GM23338 (cell line): ENCODE results near the gene MTHFD1. TPM values are rescaled to one million over a fixed set of nuclear protein-coding genes. Genes with fewer than 3 reads are reported as not detected.

Experiments used
- ATAC-seq: fragments of 200-7000 bp; cut with Tn5 transposase; 3 replicates; pipeline ENCODE4 v1.9.1; 2020
- DNase-seq: peaks from one replicate; pipeline ENCODE4 v3.0.0-alpha.2; 2015; ENCODE audit warnings: low spot score
- H2AFZ ChIP-seq: fragments of 200-600 bp; sonication (generic); 2 replicates; pipeline ENCODE4 v1.8.0; 2016; ENCODE audit warnings: antibody characterized with exemption, mild to moderate bottlenecking, moderate library complexity
- H3F3A ChIP-seq: fragments of 200-600 bp; sonication (generic); replicated peaks from 2 replicates; pipeline ENCODE4 v1.8.0; 2017; ENCODE audit warnings: antibody characterized with exemption, mixed run types, low read depth
- H3K27ac ChIP-seq: fragments of 200-600 bp; sonication (generic); 2 replicates; pipeline ENCODE4 v1.6.1; 2016; ENCODE audit warnings: low read depth
- H3K27me3 ChIP-seq: fragments of 200-600 bp; sonication (generic); 2 replicates; pipeline ENCODE4 v1.8.0; 2016; ENCODE audit warnings: mild to moderate bottlenecking, mixed run types, moderate library complexity; ENCODE audit not compliant: insufficient read depth
- H3K36me3 ChIP-seq: fragments of 200-600 bp; sonication (generic); 2 replicates; pipeline ENCODE4 v1.8.0; 2016; ENCODE audit warnings: mild to moderate bottlenecking; ENCODE audit not compliant: insufficient read depth
- H3K4me1 ChIP-seq: fragments of 200-600 bp; sonication (generic); 2 replicates; pipeline ENCODE4 v1.8.0; 2016; ENCODE audit warnings: mild to moderate bottlenecking, moderate library complexity; ENCODE audit not compliant: insufficient read depth
- H3K4me2 ChIP-seq: fragments of 200-600 bp; sonication (generic); 2 replicates; pipeline ENCODE4 v1.7.1; 2017; ENCODE audit warnings: mixed run types
- H3K4me3 ChIP-seq: fragments of 200-600 bp; sonication (generic); 2 replicates; pipeline ENCODE4 v1.6.1; 2016; ENCODE audit warnings: mixed run types
- H3K79me2 ChIP-seq: fragments of 200-600 bp; sonication (generic); replicated peaks from 2 replicates; pipeline ENCODE4 v1.8.0; 2017; ENCODE audit warnings: mild to moderate bottlenecking; ENCODE audit not compliant: insufficient read depth
- H3K9me2 ChIP-seq: fragments of 200-600 bp; sonication (generic); 2 replicates; pipeline ENCODE4 v1.8.0; 2017; ENCODE audit not compliant: insufficient read depth
- H4K20me1 ChIP-seq: fragments of 200-600 bp; sonication (generic); replicated peaks from 2 replicates; pipeline ENCODE4 v1.8.0; 2017; ENCODE audit warnings: mild to moderate bottlenecking; ENCODE audit not compliant: insufficient read depth
- H3K27ac Mint-ChIP-seq: 2 replicates; pipeline ENCODE4 v1.8.0; 2020; ENCODE audit warnings: inconsistent platforms, mild to moderate bottlenecking, moderate library complexity, mixed read lengths
- H3K27me3 Mint-ChIP-seq: 3 replicates; pipeline ENCODE4 v1.8.0; 2022; ENCODE audit warnings: low read depth, mild to moderate bottlenecking, moderate library complexity, mixed read lengths, inconsistent platforms; ENCODE audit not compliant: insufficient read depth, poor library complexity
- H3K36me3 Mint-ChIP-seq: 3 replicates; pipeline ENCODE4 v1.8.0; 2021; ENCODE audit warnings: low read depth, mild to moderate bottlenecking, inconsistent platforms, moderate library complexity, mixed read lengths
- H3K4me1 Mint-ChIP-seq: 3 replicates; pipeline ENCODE4 v1.8.0; 2020; ENCODE audit warnings: mild to moderate bottlenecking, inconsistent platforms, mixed read lengths
- H3K4me3 Mint-ChIP-seq: 3 replicates; pipeline ENCODE4 v1.8.0; 2021; ENCODE audit warnings: moderate library complexity, mild to moderate bottlenecking, inconsistent platforms, mixed read lengths
- H3K9me3 Mint-ChIP-seq: 3 replicates; pipeline ENCODE4 v1.8.0; 2020; ENCODE audit warnings: moderate library complexity, mild to moderate bottlenecking, inconsistent platforms, mixed read lengths
- CREB1 ChIP-seq: fragments of 250-450 bp; sonication (Bioruptor Pico); IDR thresholded peaks from 2 replicates; pipeline ENCODE4 v1.5.0; 2020; ENCODE audit warnings: low read depth, mild to moderate bottlenecking, moderate library complexity
- EZH2 ChIP-seq: fragments of 200-600 bp; sonication (generic); IDR thresholded peaks from one replicate; pipeline ENCODE4 v1.8.0; 2017; ENCODE audit warnings: antibody characterized with exemption, mild to moderate bottlenecking, low read depth; ENCODE audit not compliant: unreplicated experiment
- EZH2phosphoT487 ChIP-seq: fragments of 200-600 bp; sonication (generic); IDR thresholded peaks from one replicate; pipeline ENCODE4 v1.8.1; 2018; ENCODE audit warnings: antibody characterized with exemption; ENCODE audit not compliant: unreplicated experiment
- JUNB ChIP-seq: IDR thresholded peaks from one replicate; pipeline ENCODE4 v1.6.1; 2016; ENCODE audit warnings: antibody characterized with exemption; ENCODE audit not compliant: unreplicated experiment
- NANOG ChIP-seq: IDR thresholded peaks from 2 replicates; pipeline ENCODE4 v1.6.1; 2016; ENCODE audit warnings: antibody characterized with exemption, borderline replicate concordance
- POLR2AphosphoS5 ChIP-seq: IDR thresholded peaks from 2 replicates; pipeline ENCODE4 v1.6.1; 2016; ENCODE audit warnings: antibody characterized with exemption, low read depth
- STAT1 ChIP-seq: IDR thresholded peaks from one replicate; pipeline ENCODE4 v1.6.1; 2016; ENCODE audit warnings: antibody characterized with exemption; ENCODE audit not compliant: unreplicated experiment
- ZNF114 ChIP-seq: fragments of 250-450 bp; sonication (Bioruptor Pico); IDR thresholded peaks from 2 replicates; pipeline ENCODE4 v1.5.0; 2020; ENCODE audit warnings: mild to moderate bottlenecking, moderate library complexity
- ZNF331 ChIP-seq: fragments of 250-450 bp; sonication (Bioruptor Pico); IDR thresholded peaks from 2 replicates; pipeline ENCODE4 v1.5.0; 2020; ENCODE audit warnings: low read depth, mild to moderate bottlenecking, moderate library complexity
- polyA plus RNA-seq: library from polyadenylated mRNA; unstranded; fragments of >200 nt; fragmentation: Nextera tagmentation; extraction: Ambion mirVana; gene quantifications from 2 replicates; pipeline ENCODE4 v1.2.1, GENCODE V29; 2016
- total RNA-seq: library from RNA; depleted of rRNA; stranded (reverse); fragments of >200 nt; shearing (Covaris generic); gene quantifications from 2 replicates; pipeline ENCODE4 v1.2.3, GENCODE V29; 2014
- TF ChIP-seq, protein P1 (sequence below): fragments of 250-450 bp; sonication (Bioruptor Pico); IDR thresholded peaks from 2 replicates; pipeline ENCODE4 v1.5.0; 2020; ENCODE audit warnings: mild to moderate bottlenecking, moderate library complexity
- TF ChIP-seq, protein P2 (sequence below): IDR thresholded peaks from 2 replicates; pipeline ENCODE4 v1.6.1; 2016; ENCODE audit warnings: antibody characterized with exemption
- TF ChIP-seq, protein P3 (sequence below): IDR thresholded peaks from one replicate; pipeline ENCODE4 v1.6.1; 2018; ENCODE audit warnings: antibody characterized with exemption; ENCODE audit not compliant: unreplicated experiment
- TF ChIP-seq, protein P4 (sequence below), 2 experiments: fragments of 200-600 bp in 1 of 2; sonication (generic) in 1 of 2; conservative IDR thresholded peaks; 2 replicates each; pipeline versions ENCODE4 v1.5.1 to v1.6.1; 2016 to 2017; ENCODE audit warnings: antibody characterized with exemption in 2 of 2, low read depth in 2 of 2, mild to moderate bottlenecking in 2 of 2, moderate library complexity in 1 of 2

MTHFD1 gene
- total and polyA plus RNA-seq, 2 experiments from 2014 or later, result 219 to 237 TPM

DNA sequence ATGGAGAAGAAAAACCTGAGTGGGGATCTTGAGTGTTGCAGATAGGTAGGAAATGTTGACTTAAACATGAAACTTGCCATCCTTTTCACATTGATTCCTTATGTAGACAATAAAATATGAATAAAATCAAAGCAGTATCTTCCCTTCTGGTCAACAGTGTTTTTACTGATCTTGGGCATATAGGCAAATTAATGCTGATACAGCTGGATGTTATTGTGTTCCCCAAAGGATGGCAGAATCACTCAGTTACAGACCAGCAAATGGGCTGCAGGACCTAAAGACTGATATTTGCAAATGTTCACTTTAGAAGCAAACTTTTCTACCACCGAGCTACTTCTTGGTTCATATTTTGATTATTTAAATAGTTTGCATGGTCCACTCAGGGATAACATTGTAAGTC is 33.9 kb downstream of the MTHFD1 start:
- ATAC-seq (no peak), DNase-seq (no peak)
- Histone ChIP-seq H3K9me2 (no peaks in the 10 kb centered on the region), H3K27me3 (no peaks in the 10 kb centered on the region), H3K27ac (0 out of 2 replicates have a peak overlapping the region, but pooled peaks have one; percentile 11), H4K20me1 (peaks cover 19% of the 10 kb centered on the region), H3K36me3 (peaks cover 77% of the 10 kb centered on the region), H3K4me1 (no peaks in the 10 kb centered on the region), H3K4me3 (no peak overlapping the region), H3K79me2 (peaks cover 8% of the 10 kb centered on the region; the same call in 1 of the 2 replicates), H2AFZ (no peak overlapping the region), H3F3A (peaks cover 15% of the 10 kb centered on the region), H3K4me2 (no peak overlapping the region)
- Mint-ChIP-seq H3K36me3 (peaks cover 98% of the 10 kb centered on the region), H3K27me3 (peaks cover 2% of the 10 kb centered on the region), H3K9me3 (no peaks in the 10 kb centered on the region), H3K27ac (no peak overlapping the region), H3K4me3 (no peak overlapping the region), H3K4me1 (no peaks in the 10 kb centered on the region)
- TF ChIP-seq JUNB (no peak), NANOG (no peak), ZNF114 (CRISPR knock-in tag) (no peak), ZNF331 (CRISPR knock-in tag) (no peak), POLR2AphosphoS5 (no peak), EZH2 (no peak), CREB1 (no peak), STAT1 (no peak), EZH2phosphoT487 (no peak)
- TF ChIP-seq, protein P1, sequence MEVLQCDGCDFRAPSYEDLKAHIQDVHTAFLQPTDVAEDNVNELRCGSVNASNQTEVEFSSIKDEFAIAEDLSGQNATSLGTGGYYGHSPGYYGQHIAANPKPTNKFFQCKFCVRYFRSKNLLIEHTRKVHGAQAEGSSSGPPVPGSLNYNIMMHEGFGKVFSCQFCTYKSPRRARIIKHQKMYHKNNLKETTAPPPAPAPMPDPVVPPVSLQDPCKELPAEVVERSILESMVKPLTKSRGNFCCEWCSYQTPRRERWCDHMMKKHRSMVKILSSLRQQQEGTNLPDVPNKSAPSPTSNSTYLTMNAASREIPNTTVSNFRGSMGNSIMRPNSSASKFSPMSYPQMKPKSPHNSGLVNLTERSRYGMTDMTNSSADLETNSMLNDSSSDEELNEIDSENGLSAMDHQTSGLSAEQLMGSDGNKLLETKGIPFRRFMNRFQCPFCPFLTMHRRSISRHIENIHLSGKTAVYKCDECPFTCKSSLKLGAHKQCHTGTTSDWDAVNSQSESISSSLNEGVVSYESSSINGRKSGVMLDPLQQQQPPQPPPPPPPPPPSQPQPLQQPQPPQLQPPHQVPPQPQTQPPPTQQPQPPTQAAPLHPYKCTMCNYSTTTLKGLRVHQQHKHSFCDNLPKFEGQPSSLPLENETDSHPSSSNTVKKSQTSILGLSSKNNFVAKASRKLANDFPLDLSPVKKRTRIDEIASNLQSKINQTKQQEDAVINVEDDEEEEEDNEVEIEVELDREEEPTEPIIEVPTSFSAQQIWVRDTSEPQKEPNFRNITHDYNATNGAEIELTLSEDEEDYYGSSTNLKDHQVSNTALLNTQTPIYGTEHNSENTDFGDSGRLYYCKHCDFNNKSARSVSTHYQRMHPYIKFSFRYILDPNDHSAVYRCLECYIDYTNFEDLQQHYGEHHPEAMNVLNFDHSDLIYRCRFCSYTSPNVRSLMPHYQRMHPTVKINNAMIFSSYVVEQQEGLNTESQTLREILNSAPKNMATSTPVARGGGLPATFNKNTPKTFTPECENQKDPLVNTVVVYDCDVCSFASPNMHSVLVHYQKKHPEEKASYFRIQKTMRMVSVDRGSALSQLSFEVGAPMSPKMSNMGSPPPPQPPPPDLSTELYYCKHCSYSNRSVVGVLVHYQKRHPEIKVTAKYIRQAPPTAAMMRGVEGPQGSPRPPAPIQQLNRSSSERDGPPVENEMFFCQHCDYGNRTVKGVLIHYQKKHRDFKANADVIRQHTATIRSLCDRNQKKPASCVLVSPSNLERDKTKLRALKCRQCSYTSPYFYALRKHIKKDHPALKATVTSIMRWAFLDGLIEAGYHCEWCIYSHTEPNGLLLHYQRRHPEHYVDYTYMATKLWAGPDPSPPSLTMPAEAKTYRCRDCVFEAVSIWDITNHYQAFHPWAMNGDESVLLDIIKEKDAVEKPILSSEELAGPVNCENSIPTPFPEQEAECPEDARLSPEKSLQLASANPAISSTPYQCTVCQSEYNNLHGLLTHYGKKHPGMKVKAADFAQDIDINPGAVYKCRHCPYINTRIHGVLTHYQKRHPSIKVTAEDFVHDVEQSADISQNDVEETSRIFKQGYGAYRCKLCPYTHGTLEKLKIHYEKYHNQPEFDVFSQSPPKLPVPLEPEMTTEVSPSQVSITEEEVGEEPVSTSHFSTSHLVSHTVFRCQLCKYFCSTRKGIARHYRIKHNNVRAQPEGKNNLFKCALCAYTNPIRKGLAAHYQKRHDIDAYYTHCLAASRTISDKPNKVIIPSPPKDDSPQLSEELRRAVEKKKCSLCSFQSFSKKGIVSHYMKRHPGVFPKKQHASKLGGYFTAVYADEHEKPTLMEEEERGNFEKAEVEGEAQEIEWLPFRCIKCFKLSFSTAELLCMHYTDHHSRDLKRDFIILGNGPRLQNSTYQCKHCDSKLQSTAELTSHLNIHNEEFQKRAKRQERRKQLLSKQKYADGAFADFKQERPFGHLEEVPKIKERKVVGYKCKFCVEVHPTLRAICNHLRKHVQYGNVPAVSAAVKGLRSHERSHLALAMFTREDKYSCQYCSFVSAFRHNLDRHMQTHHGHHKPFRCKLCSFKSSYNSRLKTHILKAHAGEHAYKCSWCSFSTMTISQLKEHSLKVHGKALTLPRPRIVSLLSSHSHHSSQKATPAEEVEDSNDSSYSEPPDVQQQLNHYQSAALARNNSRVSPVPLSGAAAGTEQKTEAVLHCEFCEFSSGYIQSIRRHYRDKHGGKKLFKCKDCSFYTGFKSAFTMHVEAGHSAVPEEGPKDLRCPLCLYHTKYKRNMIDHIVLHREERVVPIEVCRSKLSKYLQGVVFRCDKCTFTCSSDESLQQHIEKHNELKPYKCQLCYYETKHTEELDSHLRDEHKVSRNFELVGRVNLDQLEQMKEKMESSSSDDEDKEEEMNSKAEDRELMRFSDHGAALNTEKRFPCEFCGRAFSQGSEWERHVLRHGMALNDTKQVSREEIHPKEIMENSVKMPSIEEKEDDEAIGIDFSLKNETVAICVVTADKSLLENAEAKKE (CRISPR knock-in tag), result no peak
- TF ChIP-seq, protein P2, sequence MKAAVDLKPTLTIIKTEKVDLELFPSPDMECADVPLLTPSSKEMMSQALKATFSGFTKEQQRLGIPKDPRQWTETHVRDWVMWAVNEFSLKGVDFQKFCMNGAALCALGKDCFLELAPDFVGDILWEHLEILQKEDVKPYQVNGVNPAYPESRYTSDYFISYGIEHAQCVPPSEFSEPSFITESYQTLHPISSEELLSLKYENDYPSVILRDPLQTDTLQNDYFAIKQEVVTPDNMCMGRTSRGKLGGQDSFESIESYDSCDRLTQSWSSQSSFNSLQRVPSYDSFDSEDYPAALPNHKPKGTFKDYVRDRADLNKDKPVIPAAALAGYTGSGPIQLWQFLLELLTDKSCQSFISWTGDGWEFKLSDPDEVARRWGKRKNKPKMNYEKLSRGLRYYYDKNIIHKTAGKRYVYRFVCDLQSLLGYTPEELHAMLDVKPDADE, result no peak
- TF ChIP-seq, protein P3, sequence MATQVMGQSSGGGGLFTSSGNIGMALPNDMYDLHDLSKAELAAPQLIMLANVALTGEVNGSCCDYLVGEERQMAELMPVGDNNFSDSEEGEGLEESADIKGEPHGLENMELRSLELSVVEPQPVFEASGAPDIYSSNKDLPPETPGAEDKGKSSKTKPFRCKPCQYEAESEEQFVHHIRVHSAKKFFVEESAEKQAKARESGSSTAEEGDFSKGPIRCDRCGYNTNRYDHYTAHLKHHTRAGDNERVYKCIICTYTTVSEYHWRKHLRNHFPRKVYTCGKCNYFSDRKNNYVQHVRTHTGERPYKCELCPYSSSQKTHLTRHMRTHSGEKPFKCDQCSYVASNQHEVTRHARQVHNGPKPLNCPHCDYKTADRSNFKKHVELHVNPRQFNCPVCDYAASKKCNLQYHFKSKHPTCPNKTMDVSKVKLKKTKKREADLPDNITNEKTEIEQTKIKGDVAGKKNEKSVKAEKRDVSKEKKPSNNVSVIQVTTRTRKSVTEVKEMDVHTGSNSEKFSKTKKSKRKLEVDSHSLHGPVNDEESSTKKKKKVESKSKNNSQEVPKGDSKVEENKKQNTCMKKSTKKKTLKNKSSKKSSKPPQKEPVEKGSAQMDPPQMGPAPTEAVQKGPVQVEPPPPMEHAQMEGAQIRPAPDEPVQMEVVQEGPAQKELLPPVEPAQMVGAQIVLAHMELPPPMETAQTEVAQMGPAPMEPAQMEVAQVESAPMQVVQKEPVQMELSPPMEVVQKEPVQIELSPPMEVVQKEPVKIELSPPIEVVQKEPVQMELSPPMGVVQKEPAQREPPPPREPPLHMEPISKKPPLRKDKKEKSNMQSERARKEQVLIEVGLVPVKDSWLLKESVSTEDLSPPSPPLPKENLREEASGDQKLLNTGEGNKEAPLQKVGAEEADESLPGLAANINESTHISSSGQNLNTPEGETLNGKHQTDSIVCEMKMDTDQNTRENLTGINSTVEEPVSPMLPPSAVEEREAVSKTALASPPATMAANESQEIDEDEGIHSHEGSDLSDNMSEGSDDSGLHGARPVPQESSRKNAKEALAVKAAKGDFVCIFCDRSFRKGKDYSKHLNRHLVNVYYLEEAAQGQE, result no peak
- TF ChIP-seq, protein P4, sequence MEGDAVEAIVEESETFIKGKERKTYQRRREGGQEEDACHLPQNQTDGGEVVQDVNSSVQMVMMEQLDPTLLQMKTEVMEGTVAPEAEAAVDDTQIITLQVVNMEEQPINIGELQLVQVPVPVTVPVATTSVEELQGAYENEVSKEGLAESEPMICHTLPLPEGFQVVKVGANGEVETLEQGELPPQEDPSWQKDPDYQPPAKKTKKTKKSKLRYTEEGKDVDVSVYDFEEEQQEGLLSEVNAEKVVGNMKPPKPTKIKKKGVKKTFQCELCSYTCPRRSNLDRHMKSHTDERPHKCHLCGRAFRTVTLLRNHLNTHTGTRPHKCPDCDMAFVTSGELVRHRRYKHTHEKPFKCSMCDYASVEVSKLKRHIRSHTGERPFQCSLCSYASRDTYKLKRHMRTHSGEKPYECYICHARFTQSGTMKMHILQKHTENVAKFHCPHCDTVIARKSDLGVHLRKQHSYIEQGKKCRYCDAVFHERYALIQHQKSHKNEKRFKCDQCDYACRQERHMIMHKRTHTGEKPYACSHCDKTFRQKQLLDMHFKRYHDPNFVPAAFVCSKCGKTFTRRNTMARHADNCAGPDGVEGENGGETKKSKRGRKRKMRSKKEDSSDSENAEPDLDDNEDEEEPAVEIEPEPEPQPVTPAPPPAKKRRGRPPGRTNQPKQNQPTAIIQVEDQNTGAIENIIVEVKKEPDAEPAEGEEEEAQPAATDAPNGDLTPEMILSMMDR (conservative IDR thresholded peaks at IDR 0.05; ENCODE audit: low read depth in 2 of 2), result no peak
